ENCODE data around the gene ACBD5.

The ACBD5 gene

GRCh38 chr10:27152687-27153086 lies 87.9 kb downstream of the ACBD5 start:
- Histone ChIP-seq H3K4me3 (ENCODE audit: low read depth, low read length) (peak overlapping the region; percentile 100), H3K9me3 (ENCODE audit: control insufficient read depth, insufficient read depth, low read length) (no peaks in the 10 kb centered on the region), H3K27ac (ENCODE audit: low read depth, low read length) (no peak overlapping the region), H3K36me3 (ENCODE audit: control insufficient read depth, insufficient read depth, low read length) (peaks cover 24% of the 10 kb centered on the region), H3K27me3 (ENCODE audit: control insufficient read depth, insufficient read depth, low read length) (no peaks in the 10 kb centered on the region), H3K4me1 (ENCODE audit: control insufficient read depth, insufficient read depth, low read length) (peaks cover 9% of the 10 kb centered on the region; the same call in 1 of the 2 replicates), H3K9ac (ENCODE audit: low read depth, low read length) (0 out of 2 replicates have a peak overlapping the region, but pooled peaks have one; percentile 96)

- Histone ChIP-seq H3K4me3 (ENCODE audit: low read depth, low read length) (no peak overlapping the region), H3K36me3 (ENCODE audit: control insufficient read depth, insufficient read depth, low read length) (peaks cover 41% of the 10 kb centered on the region), H3K27ac (ENCODE audit: low read depth, low read length) (no peak overlapping the region), H3K27me3 (ENCODE audit: control insufficient read depth, insufficient read depth, low read length) (no peaks in the 10 kb centered on the region), H3K9me3 (ENCODE audit: control insufficient read depth, insufficient read depth, low read length) (no peaks in the 10 kb centered on the region), H3K4me1 (ENCODE audit: control insufficient read depth, insufficient read depth, low read length) (peaks cover 14% of the 10 kb centered on the region), H3K9ac (ENCODE audit: low read depth, low read length) (no peak overlapping the region)
Measured at GRCh38 chr10:27150261-27150660, 90.3 kb downstream of the ACBD5 start.

- H3K9me3 ChIP-seq (ENCODE audit: control insufficient read depth, insufficient read depth, low read length): no peaks in the 10 kb centered on the region
- H3K4me1 ChIP-seq (ENCODE audit: control insufficient read depth, insufficient read depth, low read length): peaks cover 12% of the 10 kb centered on the region
- H3K9ac ChIP-seq (ENCODE audit: low read depth, low read length): no peak overlapping the region
- H3K27me3 ChIP-seq (ENCODE audit: control insufficient read depth, insufficient read depth, low read length): no peaks in the 10 kb centered on the region
- peaks cover 66% of the 10 kb centered on the region for H3K36me3 ChIP-seq (ENCODE audit: control insufficient read depth, insufficient read depth, low read length)
- H3K27ac ChIP-seq (ENCODE audit: low read depth, low read length): no peak overlapping the region
- no peak overlapping the region for H3K4me3 ChIP-seq (ENCODE audit: low read depth, low read length)
Measured at GRCh38 chr10:27147701-27148100, 92.9 kb downstream of the ACBD5 start.

- Histone ChIP-seq H3K27ac (ENCODE audit: low read depth, low read length) (peak overlapping the region; percentile 72), H3K9me3 (ENCODE audit: control insufficient read depth, insufficient read depth, low read length) (no peaks in the 10 kb centered on the region), H3K36me3 (ENCODE audit: control insufficient read depth, insufficient read depth, low read length) (peaks cover 82% of the 10 kb centered on the region), H3K27me3 (ENCODE audit: control insufficient read depth, insufficient read depth, low read length) (no peaks in the 10 kb centered on the region), H3K4me3 (ENCODE audit: low read depth, low read length) (no peak overlapping the region), H3K9ac (ENCODE audit: low read depth, low read length) (no peak overlapping the region), H3K4me1 (ENCODE audit: control insufficient read depth, insufficient read depth, low read length) (peaks cover 9% of the 10 kb centered on the region)
Measured at GRCh38 chr10:27145937-27146336, 94.7 kb downstream of the ACBD5 start.
